SK-N-SH treated with all-trans-retinoic acid at 6 μM for 48 hours (cell line): Measurements from ENCODE around the gene SLC2A2.

Experiments used
- ARNTL ChIP-seq: fragments of 450-650 bp; formaldehyde crosslinking; IDR thresholded peaks from 2 replicates; pipeline ENCODE4 v1.5.0; 2020; ENCODE audit warnings: low read depth, mild to moderate bottlenecking, moderate library complexity, borderline replicate concordance
- CSDC2 ChIP-seq: fragments of 250-450 bp; sonication (Bioruptor Pico); IDR thresholded peaks from 2 replicates; pipeline ENCODE4 v1.5.0; 2020; ENCODE audit warnings: mild to moderate bottlenecking, moderate library complexity
- ISL1 ChIP-seq: fragments of 250-450 bp; sonication (Bioruptor Pico); IDR thresholded peaks from 2 replicates; pipeline ENCODE4 v2.1.2; 2022; ENCODE audit warnings: mild to moderate bottlenecking, moderate library complexity
- ZC3H10 ChIP-seq: fragments of 250-450 bp; sonication (Bioruptor Pico); IDR thresholded peaks from 2 replicates; pipeline ENCODE4 v1.5.1; 2021; ENCODE audit warnings: mild to moderate bottlenecking, moderate library complexity
- ZFP3 ChIP-seq: fragments of 250-450 bp; sonication (Bioruptor Pico); IDR thresholded peaks from 2 replicates; pipeline ENCODE4 v1.5.0; 2020; ENCODE audit warnings: mild to moderate bottlenecking, moderate library complexity
- TF ChIP-seq, protein P1 (sequence below): fragments of 250-450 bp; sonication (Bioruptor Pico); IDR thresholded peaks from 2 replicates; pipeline ENCODE4 v1.8.0; 2020; ENCODE audit warnings: mild to moderate bottlenecking, moderate library complexity, borderline replicate concordance

DNA sequence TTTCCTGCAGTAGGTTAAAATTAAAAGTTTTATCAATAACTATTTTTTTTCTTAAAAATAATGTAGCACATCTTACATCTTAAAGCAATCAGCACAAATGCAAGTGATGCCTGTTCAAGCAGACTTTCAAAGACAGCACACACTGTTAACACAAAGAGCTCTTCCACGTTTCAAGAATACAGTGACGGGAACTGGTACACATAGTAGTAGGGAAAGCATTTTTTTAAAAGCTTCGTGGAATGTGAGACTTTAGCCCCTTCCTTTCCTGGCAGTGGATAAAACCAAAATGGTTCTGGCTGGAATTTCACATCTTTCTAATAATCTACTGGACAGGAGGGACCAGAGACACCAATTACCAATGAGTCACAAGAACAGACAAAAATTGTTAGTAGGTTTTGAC is 33.5 kb upstream of the SLC2A2 start:
- TF ChIP-seq ISL1 (CRISPR knock-in tag), result no peak
- no peak for TF ChIP-seq ARNTL (CRISPR knock-in tag)
- TF ChIP-seq ZFP3, result no peak
- TF ChIP-seq, protein P1, sequence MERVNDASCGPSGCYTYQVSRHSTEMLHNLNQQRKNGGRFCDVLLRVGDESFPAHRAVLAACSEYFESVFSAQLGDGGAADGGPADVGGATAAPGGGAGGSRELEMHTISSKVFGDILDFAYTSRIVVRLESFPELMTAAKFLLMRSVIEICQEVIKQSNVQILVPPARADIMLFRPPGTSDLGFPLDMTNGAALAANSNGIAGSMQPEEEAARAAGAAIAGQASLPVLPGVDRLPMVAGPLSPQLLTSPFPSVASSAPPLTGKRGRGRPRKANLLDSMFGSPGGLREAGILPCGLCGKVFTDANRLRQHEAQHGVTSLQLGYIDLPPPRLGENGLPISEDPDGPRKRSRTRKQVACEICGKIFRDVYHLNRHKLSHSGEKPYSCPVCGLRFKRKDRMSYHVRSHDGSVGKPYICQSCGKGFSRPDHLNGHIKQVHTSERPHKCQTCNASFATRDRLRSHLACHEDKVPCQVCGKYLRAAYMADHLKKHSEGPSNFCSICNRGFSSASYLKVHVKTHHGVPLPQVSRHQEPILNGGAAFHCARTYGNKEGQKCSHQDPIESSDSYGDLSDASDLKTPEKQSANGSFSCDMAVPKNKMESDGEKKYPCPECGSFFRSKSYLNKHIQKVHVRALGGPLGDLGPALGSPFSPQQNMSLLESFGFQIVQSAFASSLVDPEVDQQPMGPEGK (CRISPR knock-in tag), result no peak
- TF ChIP-seq CSDC2 (CRISPR knock-in tag), result no peak
- TF ChIP-seq ZC3H10, result no peak
